Activated CD4-positive, CD25-positive, alpha-beta regulatory T cell treated with anti-CD3 and anti-CD28 coated beads, Interleukin-2, amount 50 U/mL, for 72 hours (primary cell): ENCODE results near the gene ERVFRD-1.

Experiments used
- DNase-seq: peaks from one replicate; pipeline ENCODE4 v3.0.0; 2021

Gene ERVFRD-1, protein sequence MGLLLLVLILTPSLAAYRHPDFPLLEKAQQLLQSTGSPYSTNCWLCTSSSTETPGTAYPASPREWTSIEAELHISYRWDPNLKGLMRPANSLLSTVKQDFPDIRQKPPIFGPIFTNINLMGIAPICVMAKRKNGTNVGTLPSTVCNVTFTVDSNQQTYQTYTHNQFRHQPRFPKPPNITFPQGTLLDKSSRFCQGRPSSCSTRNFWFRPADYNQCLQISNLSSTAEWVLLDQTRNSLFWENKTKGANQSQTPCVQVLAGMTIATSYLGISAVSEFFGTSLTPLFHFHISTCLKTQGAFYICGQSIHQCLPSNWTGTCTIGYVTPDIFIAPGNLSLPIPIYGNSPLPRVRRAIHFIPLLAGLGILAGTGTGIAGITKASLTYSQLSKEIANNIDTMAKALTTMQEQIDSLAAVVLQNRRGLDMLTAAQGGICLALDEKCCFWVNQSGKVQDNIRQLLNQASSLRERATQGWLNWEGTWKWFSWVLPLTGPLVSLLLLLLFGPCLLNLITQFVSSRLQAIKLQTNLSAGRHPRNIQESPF

DNA sequence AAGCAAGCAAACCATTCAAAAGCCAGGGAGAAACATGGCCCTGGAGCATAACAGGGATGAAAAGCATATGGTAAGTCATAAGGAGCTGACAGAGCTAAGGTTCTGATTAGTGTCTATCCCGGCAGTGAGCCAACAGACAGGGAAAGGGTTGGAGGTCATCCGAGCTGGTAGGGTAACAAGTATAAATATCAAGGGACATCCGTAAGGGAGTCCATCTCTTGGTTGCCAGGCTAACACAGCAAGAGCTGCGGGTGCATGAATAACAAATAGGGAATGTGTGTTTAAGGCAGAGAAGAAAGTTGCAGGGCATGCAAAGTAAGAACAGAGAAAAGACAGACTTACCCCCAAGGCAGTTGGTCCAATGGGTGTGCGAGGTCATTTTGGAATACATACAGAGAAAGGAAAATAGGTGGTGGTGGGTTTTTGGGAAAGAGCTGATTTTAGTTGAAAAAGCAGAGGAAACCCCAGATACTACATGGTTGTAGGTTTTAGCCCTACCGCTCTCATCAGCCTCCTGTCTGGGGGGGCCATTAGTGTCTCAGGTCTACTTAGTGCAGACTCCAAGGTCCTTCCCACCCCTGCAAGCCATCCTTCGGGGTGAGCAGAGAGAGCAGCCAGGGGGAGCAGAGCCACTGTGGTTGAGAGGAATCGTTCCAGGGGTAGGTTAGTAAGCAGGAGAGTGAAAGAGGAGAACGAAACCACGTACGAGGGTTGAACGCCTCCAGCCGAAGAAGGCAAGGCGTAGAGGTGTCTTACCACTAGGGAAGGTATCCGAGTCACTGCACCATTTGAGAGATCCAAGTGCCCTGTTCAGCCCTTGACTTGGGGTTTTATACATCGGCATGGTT, at the start of gene ERVFRD-1:
TSS of gene ERVFRD-1 (minus strand) at position 805 of the 848 bp plus-strand sequence. CDS start 6,415 bp downstream, outside the sequence.
- no peak for DNase-seq

- no peak for DNase-seq
Measured at GRCh38 chr6:11160199-11160598, 48.7 kb upstream of the ERVFRD-1 start.

GRCh38 chr6:11155589-11155988, 44.1 kb upstream of the ERVFRD-1 start:
- DNase-seq: no peak

DNA sequence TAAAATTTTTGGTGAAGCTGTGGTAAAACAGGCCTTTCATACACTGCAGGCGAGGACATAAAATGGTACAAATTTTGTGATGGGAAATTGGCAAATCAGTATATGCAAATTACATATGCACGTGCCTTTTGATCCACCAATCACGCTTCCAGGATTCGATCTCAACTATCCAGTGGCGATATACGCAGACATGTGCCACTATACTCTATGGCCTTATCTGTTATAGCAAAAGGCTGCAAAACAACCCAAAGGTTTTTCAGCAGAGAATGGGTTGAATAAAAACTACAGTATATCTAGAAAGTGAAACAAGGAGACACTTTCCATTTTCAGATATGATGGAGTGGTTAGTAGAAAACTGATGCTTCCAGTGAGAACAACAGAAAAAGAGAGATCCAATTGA, 41.9 kb upstream of the ERVFRD-1 start:
- no peak for DNase-seq

DNA sequence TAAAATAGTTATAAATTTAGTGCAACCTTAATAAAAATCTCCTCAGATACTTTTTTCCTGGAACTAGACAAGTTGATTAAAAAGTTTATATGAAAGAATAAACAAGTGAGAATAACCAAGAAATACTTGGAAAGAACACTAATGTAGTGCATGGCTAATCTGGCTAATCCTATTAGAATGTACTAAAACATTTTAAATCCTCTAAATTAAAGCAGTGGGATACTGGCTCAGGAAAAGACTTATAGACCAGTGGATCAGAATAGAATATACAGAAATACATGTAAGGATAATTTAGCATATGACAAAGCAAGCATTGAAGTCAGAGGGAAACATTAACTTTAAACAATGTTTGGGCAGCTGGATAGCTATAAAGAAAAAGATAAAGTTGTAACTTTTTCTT, 41.1 kb upstream of the ERVFRD-1 start:
- no peak for DNase-seq

GRCh38 chr6:11151488-11151887, 40.0 kb upstream of the ERVFRD-1 start:
- no peak for DNase-seq

DNA sequence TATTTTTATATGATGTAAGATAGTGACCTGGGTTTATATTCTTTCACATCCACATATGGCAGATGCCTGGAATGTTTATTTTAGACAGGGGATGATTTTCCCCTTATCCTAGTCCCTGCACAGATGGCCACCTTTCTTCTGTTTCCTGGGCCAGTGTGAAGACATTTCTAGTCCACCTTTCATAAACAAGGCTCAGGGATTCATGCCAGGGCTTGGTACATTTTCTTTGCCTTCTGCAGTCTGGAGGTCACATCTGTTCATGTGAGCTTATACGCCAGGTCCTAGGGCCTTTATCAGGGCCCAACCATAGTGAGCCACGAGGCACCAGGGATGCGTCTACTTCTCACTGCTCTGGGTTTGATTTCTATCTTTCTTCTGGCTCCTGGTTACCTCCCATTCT, 38.0 kb upstream of the ERVFRD-1 start:
- no peak for DNase-seq

GRCh38 chr6:11146117-11146826, 34.7 kb upstream of the ERVFRD-1 start:
- no peak for DNase-seq

- peak; percentile 72 for DNase-seq
Measured at GRCh38 chr6:11144393-11144851, 32.9 kb upstream of the ERVFRD-1 start.

- no peak for DNase-seq
Measured at GRCh38 chr6:11143394-11144371, 32.2 kb upstream of the ERVFRD-1 start.

DNA sequence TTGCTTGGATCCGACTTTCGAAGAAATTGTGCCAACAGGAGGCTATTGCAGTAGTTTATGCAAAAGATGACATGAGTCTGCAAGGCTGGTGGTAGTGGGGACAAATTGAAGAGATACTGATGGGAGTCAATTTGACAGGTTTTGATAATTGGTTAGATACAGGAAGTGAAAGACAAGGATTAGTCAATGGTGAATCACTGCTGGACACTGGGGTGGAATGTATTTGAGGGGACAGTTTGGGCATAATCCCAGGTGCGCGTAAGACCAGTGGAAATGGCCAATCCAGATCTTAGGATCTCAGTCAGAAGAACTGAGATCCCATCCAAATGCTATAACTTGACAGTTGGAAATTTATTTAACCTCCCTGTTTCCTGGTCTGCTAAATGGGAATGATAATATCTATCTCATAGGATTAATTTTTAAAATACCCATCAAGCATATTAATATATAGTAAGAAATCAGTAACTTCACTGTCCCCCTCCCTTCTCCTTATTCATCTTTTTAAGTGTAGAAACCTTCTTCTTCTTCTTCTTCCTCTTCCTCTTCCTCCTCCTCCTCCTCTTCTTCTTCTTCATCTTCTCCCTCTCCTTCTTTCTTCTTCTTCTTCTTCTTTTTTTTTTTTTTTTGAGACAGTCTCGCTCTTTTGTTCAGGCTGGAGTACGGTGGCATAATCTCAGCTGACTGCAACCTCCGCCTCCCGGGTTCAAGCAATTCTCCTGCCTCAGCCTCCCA, 30.9 kb upstream of the ERVFRD-1 start:
- no peak for DNase-seq

GRCh38 chr6:11141295-11141694, 29.8 kb upstream of the ERVFRD-1 start:
- no peak for DNase-seq

GRCh38 chr6:11140056-11140455, 28.5 kb upstream of the ERVFRD-1 start:
- DNase-seq: no peak

- DNase-seq: no peak
Measured at GRCh38 chr6:11139051-11139960, 27.8 kb upstream of the ERVFRD-1 start.

GRCh38 chr6:11136809-11137208, 25.3 kb upstream of the ERVFRD-1 start:
- DNase-seq: no peak

GRCh38 chr6:11133281-11133680, 21.8 kb upstream of the ERVFRD-1 start:
- no peak for DNase-seq

DNA sequence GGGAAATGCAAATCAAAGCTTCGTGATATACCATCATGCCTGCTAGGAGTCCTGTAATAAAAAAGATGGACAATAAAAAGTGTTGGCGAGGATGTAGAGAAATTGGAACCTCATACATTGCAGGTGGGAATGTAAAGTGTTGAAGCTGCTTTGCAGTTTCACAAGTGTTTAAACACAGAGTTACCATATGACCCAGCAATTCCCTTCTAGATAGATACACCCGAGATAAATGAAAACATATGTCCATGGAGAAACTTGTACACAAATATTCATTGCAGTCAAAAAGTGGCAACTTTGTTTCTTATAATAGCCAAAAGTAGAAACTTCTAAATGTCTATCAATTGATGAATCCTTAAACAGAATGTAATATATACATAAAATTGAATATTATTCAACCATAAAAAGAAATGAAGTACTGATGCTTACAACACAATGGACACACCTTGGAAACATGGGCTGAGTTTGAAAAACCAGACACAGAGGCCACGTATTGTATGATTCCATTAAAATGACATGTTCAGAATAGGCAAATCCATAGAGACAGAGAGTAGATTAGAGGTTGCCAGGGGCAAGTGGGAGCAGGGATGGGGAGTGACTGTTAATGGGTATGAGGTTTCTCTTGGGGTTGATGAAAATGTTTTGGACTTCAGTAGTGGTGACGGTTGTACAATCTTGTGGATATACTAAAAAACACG, 20.8 kb upstream of the ERVFRD-1 start:
- no peak for DNase-seq

DNA sequence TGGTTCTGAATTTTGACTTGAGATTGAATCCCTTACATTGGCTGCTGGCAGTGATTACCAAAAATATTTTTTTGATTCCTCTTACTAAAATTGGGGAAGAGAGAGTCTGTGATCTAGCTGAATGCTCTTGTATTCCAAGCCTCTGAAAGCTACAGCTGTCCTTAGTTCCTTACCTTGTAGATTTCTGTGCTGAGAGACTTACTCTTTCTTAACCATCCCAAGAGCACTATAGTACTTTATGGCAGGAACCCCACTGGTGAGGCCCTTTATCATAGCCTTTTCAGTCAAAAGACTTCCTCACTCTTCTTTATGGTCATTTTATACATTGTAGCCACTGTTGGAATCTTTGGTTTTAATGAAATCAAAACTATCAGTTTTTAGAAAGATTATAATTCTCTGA, 19.1 kb upstream of the ERVFRD-1 start:
- no peak for DNase-seq

GRCh38 chr6:11129908-11130565, 18.5 kb upstream of the ERVFRD-1 start:
- DNase-seq: no peak
